Activated T-cell treated with anti-CD3 and anti-CD28 coated beads, Interleukin-2, amount 50 U/mL, for 1 hour (primary cell): ENCODE data around the gene TRIP6.
"Not testable (repeated sequence)": the region's sequence is repeated elsewhere in the genome, so short reads cannot be mapped to it uniquely, and the experiment has no call there.

ENCODE experiments used
- DNase-seq: peaks from one replicate; pipeline ENCODE4 v3.0.0-alpha.2; 2020

TRIP6 gene

GRCh38 chr7:100919779-100920437, 52.7 kb downstream of the TRIP6 start:
- not testable (repeated sequence) for DNase-seq

GRCh38 chr7:100921039-100921438, 53.9 kb downstream of the TRIP6 start:
- no peak for DNase-seq
